Tibial nerve (tissue), 4 donors: ENCODE measurements around the gene WDR74. TPM values are rescaled to one million over a fixed set of nuclear protein-coding genes. Genes with fewer than 3 reads are reported as not detected.
A peak's percentile ranks its signal among the peaks of the same experiment; 100 is the strongest.
"Not testable (repeated sequence)": the region's sequence is repeated elsewhere in the genome, so short reads cannot be mapped to it uniquely, and the experiment has no call there.

Experiments used
- DNase-seq, 2 donors: peaks; one replicate each; pipeline ENCODE4 v3.0.0-alpha.2; 2019; ENCODE audit warnings: low spot score in 2 of 2
- H3K27ac ChIP-seq, 4 donors: fragments of 200-600 bp; sonication (generic) in 3 of 4; one replicate each; pipeline ENCODE4 v1.5.1; 2017 to 2019; ENCODE audit warnings: mild to moderate bottlenecking in 1 of 4
- H3K27me3 ChIP-seq, 2 donors: fragments of 200-600 bp; sonication (generic) in 1 of 2; one replicate each; pipeline versions ENCODE4 v1.5.1 to v1.6.0; 2017 to 2019
- H3K36me3 ChIP-seq, 3 donors: fragments of 200-600 bp; sonication (generic); one replicate each; pipeline ENCODE4 v1.5.1; 2018 to 2019
- H3K4me1 ChIP-seq, 4 donors: fragments of 200-600 bp; sonication (generic) in 3 of 4; one replicate each; pipeline ENCODE4 v1.5.1; 2017 to 2019
- H3K4me3 ChIP-seq, 4 donors: fragments of 200-600 bp; sonication (generic) in 3 of 4; one replicate each; pipeline ENCODE4 v1.5.1; 2017 to 2019; ENCODE audit warnings: mild to moderate bottlenecking in 1 of 4, moderate library complexity in 1 of 4
- H3K9me3 ChIP-seq, 4 donors: fragments of 200-600 bp; sonication (generic) in 3 of 4; one replicate each; pipeline ENCODE4 v1.5.1; 2017 to 2019
- EP300 ChIP-seq, 2 donors: sonication (generic); formaldehyde crosslinking; IDR thresholded peaks; one replicate each; pipeline ENCODE4 v1.6.1; 2017; ENCODE audit warnings: antibody characterized with exemption in 2 of 2, mild to moderate bottlenecking in 1 of 2
- POLR2A ChIP-seq, 2 donors: fragments of 450-650 bp; IDR thresholded peaks; one replicate each; pipeline ENCODE4 v1.6.1; 2017; ENCODE audit warnings: antibody characterized with exemption in 2 of 2, mild to moderate bottlenecking in 2 of 2, moderate library complexity in 2 of 2
- WGBS, 2 donors: methylation state at CpG; one replicate each; pipeline ENCODE4 v1.1.5; 2018; 5-methylcytosine and 5-hydroxymethylcytosine counted together
- total RNA-seq, 4 donors: library from RNA; depleted of rRNA; stranded (reverse); fragments of >200 nt; gene quantifications; one replicate each; pipeline ENCODE4 v1.1.0, GENCODE V29; 2016
- TF ChIP-seq, protein P1 (sequence below), 5 experiments: fragments of 200-600 bp in 3 of 5; fragments of 450-650 bp in 2 of 5; sonication (generic) in 3 of 5; IDR thresholded peaks; one replicate each; pipeline ENCODE4 v1.5.1; 2016 to 2019; ENCODE audit warnings: antibody characterized with exemption in 5 of 5, mild to moderate bottlenecking in 3 of 5, moderate library complexity in 2 of 5

The WDR74 gene
- total RNA-seq, 4 donors from 2014 or later: 31.7 to 75.0 (median 48.0) TPM

DNA sequence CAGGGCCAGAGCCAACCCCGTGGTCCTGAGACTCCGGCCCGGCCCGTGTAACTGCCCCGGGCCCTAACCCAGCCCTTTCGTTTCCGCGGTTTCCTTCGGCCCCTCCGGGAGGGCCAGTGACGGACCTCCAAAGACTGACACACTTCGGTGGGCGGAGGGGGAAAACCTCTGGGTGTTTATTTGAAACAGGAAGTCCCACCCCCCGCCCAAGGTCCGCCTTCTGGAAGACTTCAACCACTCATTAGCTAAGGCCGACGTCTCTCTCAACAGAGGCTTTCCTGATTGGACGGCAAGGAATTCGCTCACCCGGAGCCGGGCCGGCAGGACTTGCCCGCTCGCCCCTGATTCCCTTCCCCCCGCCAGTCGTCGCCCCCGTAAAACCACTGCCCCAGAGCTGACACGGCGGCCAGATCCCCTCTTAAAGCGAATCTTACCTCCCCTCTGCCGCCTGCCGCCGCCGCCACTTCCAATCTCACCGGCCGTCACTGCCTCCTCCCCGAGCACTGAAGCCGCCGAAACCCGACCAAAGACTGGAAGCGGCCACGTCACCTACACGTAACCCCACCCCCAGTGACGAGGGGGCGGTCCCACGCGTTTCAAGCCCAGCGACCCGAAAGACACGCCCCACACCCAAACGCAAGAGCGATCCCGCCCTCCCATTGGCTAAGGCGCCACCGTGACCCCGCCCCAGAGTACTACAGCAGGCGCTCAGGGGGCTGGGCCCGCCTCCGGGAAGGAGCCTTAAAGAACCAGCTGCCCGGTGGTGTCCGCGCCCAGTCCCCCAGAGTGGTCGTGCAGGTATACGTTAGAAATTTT, 7.7 kb downstream of the WDR74 start, which contains the start of gene STX5:
STX5 (minus strand) TSS at position 532 of the 816 bp plus-strand sequence. CDS start 808 bp downstream, outside the sequence.
- Histone ChIP-seq H3K9me3 (no peaks in the 10 kb centered on the region), H3K4me1 (peaks cover 0 to 70% (median 29%) of the 10 kb centered on the region in 4 donors), H3K36me3 (peaks cover 0 to 50% (median 11%) of the 10 kb centered on the region in 3 donors), H3K4me3 (peak within 1 kb of the TSS; percentile 79 to 96 (median 84)), H3K27ac (peak within 1 kb of the TSS; percentile 88 to 98 (median 96)), H3K27me3 (no peaks in the 10 kb centered on the region)
- 0 to 1% methylated on average over 24 to 52 of the region's 65 CpGs for WGBS, 2 donors
- TF ChIP-seq, protein P1, sequence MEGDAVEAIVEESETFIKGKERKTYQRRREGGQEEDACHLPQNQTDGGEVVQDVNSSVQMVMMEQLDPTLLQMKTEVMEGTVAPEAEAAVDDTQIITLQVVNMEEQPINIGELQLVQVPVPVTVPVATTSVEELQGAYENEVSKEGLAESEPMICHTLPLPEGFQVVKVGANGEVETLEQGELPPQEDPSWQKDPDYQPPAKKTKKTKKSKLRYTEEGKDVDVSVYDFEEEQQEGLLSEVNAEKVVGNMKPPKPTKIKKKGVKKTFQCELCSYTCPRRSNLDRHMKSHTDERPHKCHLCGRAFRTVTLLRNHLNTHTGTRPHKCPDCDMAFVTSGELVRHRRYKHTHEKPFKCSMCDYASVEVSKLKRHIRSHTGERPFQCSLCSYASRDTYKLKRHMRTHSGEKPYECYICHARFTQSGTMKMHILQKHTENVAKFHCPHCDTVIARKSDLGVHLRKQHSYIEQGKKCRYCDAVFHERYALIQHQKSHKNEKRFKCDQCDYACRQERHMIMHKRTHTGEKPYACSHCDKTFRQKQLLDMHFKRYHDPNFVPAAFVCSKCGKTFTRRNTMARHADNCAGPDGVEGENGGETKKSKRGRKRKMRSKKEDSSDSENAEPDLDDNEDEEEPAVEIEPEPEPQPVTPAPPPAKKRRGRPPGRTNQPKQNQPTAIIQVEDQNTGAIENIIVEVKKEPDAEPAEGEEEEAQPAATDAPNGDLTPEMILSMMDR (IDR thresholded peaks at IDR 0.05): peak in 2 of 5 experiments; percentile 28 to 44
- TF ChIP-seq EP300 (IDR thresholded peaks at IDR 0.05): peak in 1 of 2 donors; percentile 97
- TF ChIP-seq POLR2A (IDR thresholded peaks at IDR 0.05): peak; percentile 65 to 96
- DNase-seq: peak; percentile 100

DNA sequence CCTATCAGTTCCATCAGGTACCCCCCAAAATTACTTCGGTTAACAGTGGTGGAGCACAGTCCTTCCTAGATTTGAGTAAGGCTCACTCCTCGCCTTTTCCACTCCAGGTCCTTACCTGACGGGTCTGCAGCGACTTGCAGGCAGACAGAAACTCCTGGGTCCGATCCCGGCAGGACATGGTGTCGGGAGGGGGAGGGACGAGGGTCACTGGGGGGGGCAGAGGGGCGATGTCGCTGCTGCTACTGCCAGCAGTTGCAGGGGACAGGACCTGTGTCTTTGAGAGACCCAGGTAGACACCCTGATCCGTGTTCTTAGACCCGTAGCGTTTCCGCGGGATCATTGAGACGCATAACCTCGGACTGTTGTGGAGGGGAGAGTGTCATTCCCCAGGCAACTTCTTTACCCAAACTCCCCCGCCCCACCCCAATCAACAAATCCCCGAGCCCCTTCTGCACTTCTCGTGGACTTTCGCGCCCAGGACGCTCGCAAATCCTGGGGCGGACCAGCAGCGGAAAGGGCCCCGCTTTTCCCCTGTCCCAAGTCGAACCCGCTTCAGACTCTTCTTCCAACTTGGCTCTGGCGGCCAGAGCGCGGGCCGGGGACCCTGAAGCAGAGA, 8.4 kb downstream of the WDR74 start:
- H3K4me3 ChIP-seq: peak overlapping the region; percentile 79 to 96 (median 84)
- WGBS, 2 donors: 0% methylated on average over 31 to 33 of the region's 33 CpGs
- no peak for DNase-seq
- peak overlapping the region; percentile 88 to 98 (median 96) for H3K27ac ChIP-seq
- TF ChIP-seq EP300 (IDR thresholded peaks at IDR 0.05): no peak
- no peak for TF ChIP-seq POLR2A (IDR thresholded peaks at IDR 0.05)
- TF ChIP-seq, protein P1 (IDR thresholded peaks at IDR 0.05): no peak
- no peaks in the 10 kb centered on the region for H3K27me3 ChIP-seq
- peaks cover 0 to 50% (median 11%) of the 10 kb centered on the region in 3 donors for H3K36me3 ChIP-seq
- H3K9me3 ChIP-seq: no peaks in the 10 kb centered on the region
- H3K4me1 ChIP-seq: peaks cover 0 to 64% (median 29%) of the 10 kb centered on the region in 4 donors

DNA sequence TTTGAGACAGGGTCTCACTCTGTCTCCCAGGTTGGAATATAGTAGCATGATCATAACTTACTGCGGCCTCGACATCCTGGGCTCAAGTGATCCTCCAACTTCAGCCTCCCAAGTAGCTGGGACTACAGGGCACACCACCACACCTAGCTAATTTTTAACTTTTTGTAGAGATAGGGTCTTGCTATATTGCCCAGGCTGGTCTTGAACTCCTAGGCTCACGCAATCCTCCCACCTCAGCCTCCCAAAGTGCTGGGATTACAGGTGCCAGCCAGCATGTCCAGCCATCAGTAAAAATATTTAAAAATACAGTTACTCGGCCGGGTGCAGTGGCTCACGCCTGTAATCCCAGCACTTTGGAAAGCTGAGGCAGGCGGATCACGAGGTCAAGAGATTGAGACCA, 11.3 kb downstream of the WDR74 start:
- not testable (repeated sequence) for H3K9me3 ChIP-seq, DNase-seq, H3K27ac ChIP-seq, H3K4me3 ChIP-seq, H3K27me3 ChIP-seq
- WGBS, 2 donors: 94% methylated on average over 8 of the region's 8 CpGs
- peaks cover 3 to 57% (median 21%) of the 10 kb centered on the region in 3 donors for H3K36me3 ChIP-seq
- peaks cover 0 to 42% (median 25%) of the 10 kb centered on the region in 4 donors for H3K4me1 ChIP-seq

DNA sequence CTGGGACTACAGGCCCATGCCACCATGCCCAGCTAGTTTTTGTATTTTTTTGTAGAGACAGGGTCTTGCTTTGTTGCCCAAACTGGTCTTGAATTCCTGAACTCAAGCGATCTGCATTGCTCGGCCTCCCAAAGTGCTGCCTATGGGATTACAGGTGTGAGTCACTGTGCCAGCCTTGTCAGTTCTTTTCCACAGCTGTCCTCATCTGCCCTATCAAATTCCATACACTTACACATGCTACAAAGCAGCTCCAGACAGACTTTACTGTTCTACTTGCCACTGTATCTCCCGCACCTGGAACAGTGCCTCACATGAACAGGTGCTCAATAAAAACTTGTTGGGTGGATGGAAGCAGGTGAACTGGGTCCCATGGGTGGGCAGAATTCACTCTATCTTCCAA, 15.7 kb downstream of the WDR74 start:
- no peak overlapping the region for H3K4me3 ChIP-seq
- 93 to 94% methylated on average over 3 of the region's 3 CpGs for WGBS, 2 donors
- DNase-seq: no peak
- H3K27me3 ChIP-seq: no peaks in the 10 kb centered on the region
- peaks cover 3 to 96% (median 31%) of the 10 kb centered on the region in 3 donors for H3K36me3 ChIP-seq
- TF ChIP-seq POLR2A (IDR thresholded peaks at IDR 0.05): no peak
- TF ChIP-seq, protein P1 (IDR thresholded peaks at IDR 0.05): no peak
- no peak for TF ChIP-seq EP300 (IDR thresholded peaks at IDR 0.05)
- no peaks in the 10 kb centered on the region for H3K9me3 ChIP-seq
- no peak overlapping the region for H3K27ac ChIP-seq
- peaks cover 0 to 12% (median 2%) of the 10 kb centered on the region in 4 donors for H3K4me1 ChIP-seq

DNA sequence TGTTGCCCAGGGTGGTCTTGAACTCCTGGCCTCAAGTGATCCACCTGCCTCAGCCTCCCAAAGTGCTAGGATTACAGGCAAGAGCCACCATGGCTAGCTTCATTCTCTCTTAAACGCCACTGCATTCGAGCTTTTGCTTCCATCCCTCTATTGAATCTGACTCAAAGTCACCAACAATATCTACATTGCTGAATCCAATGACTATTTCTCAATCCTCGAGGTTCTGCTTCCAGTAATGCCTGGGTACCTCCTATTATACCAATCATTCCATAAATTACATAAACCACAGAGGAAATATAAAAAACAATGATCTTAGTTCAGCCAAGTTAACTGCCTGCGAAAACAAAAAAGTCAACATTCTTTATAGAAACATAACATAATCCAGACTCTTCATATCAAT, 22.3 kb downstream of the WDR74 start:
- peaks cover 0 to 89% (median 13%) of the 10 kb centered on the region in 3 donors for H3K36me3 ChIP-seq
- TF ChIP-seq EP300 (IDR thresholded peaks at IDR 0.05): no peak
- TF ChIP-seq, protein P1 (IDR thresholded peaks at IDR 0.05): no peak
- no peak for TF ChIP-seq POLR2A (IDR thresholded peaks at IDR 0.05)
- DNase-seq: no peak
- no peak overlapping the region for H3K4me3 ChIP-seq
- no peaks in the 10 kb centered on the region for H3K27me3 ChIP-seq
- no peak overlapping the region for H3K27ac ChIP-seq
- WGBS, 2 donors: 83 to 86% methylated on average over 4 of the region's 4 CpGs
- H3K4me1 ChIP-seq: no peaks in the 10 kb centered on the region
- H3K9me3 ChIP-seq: no peaks in the 10 kb centered on the region
